ENCODE results near the gene ASPA.

GRCh38 chr17:3536716-3537115, 60.9 kb downstream of the ASPA start:
- no peak for TF ChIP-seq POLR2AphosphoS5 (IDR thresholded peaks at IDR 0.05; ENCODE audit: low read depth, low read length)
- no peak for TF ChIP-seq TAF1 (IDR thresholded peaks at IDR 0.05; ENCODE audit: borderline replicate concordance, low read depth, low read length)
- TF ChIP-seq POLR2A (IDR thresholded peaks at IDR 0.05; ENCODE audit: low read depth, low read length), result no peak
